HepG2 (cell line): ENCODE measurements around the gene GH2. TPM values are rescaled to one million over a fixed set of nuclear protein-coding genes. Genes with fewer than 3 reads are reported as not detected.

Experiments used
- ATF2 ChIP-seq: sonication (generic); formaldehyde crosslinking; IDR thresholded peaks from 2 replicates; pipeline ENCODE4 v1.4.0; 2020; ENCODE audit warnings: missing genetic modification reagents
- BRD4 ChIP-seq: sonication (generic); formaldehyde crosslinking; IDR thresholded peaks from 2 replicates; pipeline ENCODE4 v1.4.0; 2020; ENCODE audit warnings: missing genetic modification reagents
- FOXM1 ChIP-seq: sonication (generic); formaldehyde crosslinking; IDR thresholded peaks from 2 replicates; pipeline ENCODE4 v1.5.0; 2020; ENCODE audit warnings: missing genetic modification reagents
- JUN ChIP-seq: sonication (generic); formaldehyde crosslinking; IDR thresholded peaks from 2 replicates; pipeline ENCODE4 v1.4.0; 2020; ENCODE audit warnings: mild to moderate bottlenecking, missing genetic modification reagents
- ZBTB10 ChIP-seq: sonication (generic); formaldehyde crosslinking; IDR thresholded peaks from 2 replicates; pipeline ENCODE4 v1.4.0; 2020; ENCODE audit warnings: missing genetic modification reagents, borderline replicate concordance
- ZBTB40 ChIP-seq, 2 experiments: fragments of 450-650 bp in 1 of 2; sonication (generic) in 1 of 2; formaldehyde crosslinking in 1 of 2; IDR thresholded peaks; 2 replicates each; pipeline versions ENCODE4 v1.6.1 to v1.8.0; 2016 to 2022; ENCODE audit warnings: antibody characterized with exemption in 1 of 2, mild to moderate bottlenecking in 1 of 2, missing genetic modification reagents in 1 of 2
- ZHX1 ChIP-seq: sonication (generic); formaldehyde crosslinking; IDR thresholded peaks from 2 replicates; pipeline ENCODE4 v1.8.1; 2022; ENCODE audit warnings: low read depth, mild to moderate bottlenecking, missing genetic modification reagents
- ZKSCAN8 ChIP-seq: IDR thresholded peaks from 2 replicates; pipeline ENCODE4 v1.6.1; 2016; ENCODE audit warnings: borderline replicate concordance, missing genetic modification reagents, missing compliant biosample characterization
- ZNF414 ChIP-seq: sonication (generic); formaldehyde crosslinking; IDR thresholded peaks from 2 replicates; pipeline ENCODE4 v1.5.0; 2020; ENCODE audit warnings: missing genetic modification reagents
- ZSCAN30 ChIP-seq: sonication (generic); formaldehyde crosslinking; IDR thresholded peaks from 2 replicates; pipeline ENCODE4 v1.5.0; 2020; ENCODE audit warnings: mild to moderate bottlenecking, missing genetic modification reagents
- polyA plus RNA-seq, 8 experiments: library from polyadenylated mRNA; depleted of rRNA in 3 of 8; stranded (reverse) in 7 of 8; unstranded in 1 of 8; fragments of >200 nt; fragmentation: Illumina TruSeq in 4 of 8; extraction: Trizol in 4 of 8; gene quantifications; 2 replicates each; pipeline versions ENCODE4 v1.2.1 to v1.2.3, GENCODE V29; 2011 to 2016; ENCODE audit warnings: low read depth in 4 of 8, missing spikeins in 1 of 8, mixed read lengths in 1 of 8; ENCODE audit not compliant: insufficient read depth in 1 of 8
- total RNA-seq, 5 experiments: library from RNA; depleted of rRNA; stranded (reverse); fragments of >200 nt; fragmentation: Illumina TruSeq; extraction: Trizol; gene quantifications; 2 replicates each; pipeline ENCODE4 v1.2.3, GENCODE V29; 2016; ENCODE audit warnings: low read depth in 1 of 5

Gene GH2
- total and polyA plus RNA-seq, 2 of the 13 experiments (the other 11 are each of a cell fraction or from before 2014, with no cell fraction given), result not detected

- peak; percentile 56 for TF ChIP-seq ZBTB40 (IDR thresholded peaks at IDR 0.05)
- TF ChIP-seq ZBTB40 (CRISPR knock-in tag; IDR thresholded peaks at IDR 0.05), result peak; percentile 89
- TF ChIP-seq ZBTB10 (CRISPR knock-in tag), result peak; percentile 88
- TF ChIP-seq ZHX1 (CRISPR knock-in tag), result no peak
- peak; percentile 77 for TF ChIP-seq ZKSCAN8
- TF ChIP-seq ATF2, result peak; percentile 94
- TF ChIP-seq JUN (CRISPR knock-in tag), result peak; percentile 73
- TF ChIP-seq FOXM1 (CRISPR knock-in tag), result 0 out of 2 replicates have a peak, but pooled peaks have one; percentile 45
- peak; percentile 76; the same call in 1 of the 2 replicates for TF ChIP-seq ZNF414 (CRISPR knock-in tag)
- TF ChIP-seq ZSCAN30 (CRISPR knock-in tag), result no peak; the same call in 1 of the 2 replicates
- peak; percentile 97 for TF ChIP-seq BRD4 (CRISPR knock-in tag)
Observed at GRCh38 chr17:63842540-63843386, 39.0 kb downstream of the GH2 start, which contains the start of gene SMARCD2 (continued).
